ENCODE results near the gene RASSF5. TPM values are rescaled to one million over a fixed set of nuclear protein-coding genes. Genes with fewer than 3 reads are reported as not detected.

RASSF5 gene
- total RNA-seq, 1 experiment from 2014 or later = 0.58 TPM

DNA sequence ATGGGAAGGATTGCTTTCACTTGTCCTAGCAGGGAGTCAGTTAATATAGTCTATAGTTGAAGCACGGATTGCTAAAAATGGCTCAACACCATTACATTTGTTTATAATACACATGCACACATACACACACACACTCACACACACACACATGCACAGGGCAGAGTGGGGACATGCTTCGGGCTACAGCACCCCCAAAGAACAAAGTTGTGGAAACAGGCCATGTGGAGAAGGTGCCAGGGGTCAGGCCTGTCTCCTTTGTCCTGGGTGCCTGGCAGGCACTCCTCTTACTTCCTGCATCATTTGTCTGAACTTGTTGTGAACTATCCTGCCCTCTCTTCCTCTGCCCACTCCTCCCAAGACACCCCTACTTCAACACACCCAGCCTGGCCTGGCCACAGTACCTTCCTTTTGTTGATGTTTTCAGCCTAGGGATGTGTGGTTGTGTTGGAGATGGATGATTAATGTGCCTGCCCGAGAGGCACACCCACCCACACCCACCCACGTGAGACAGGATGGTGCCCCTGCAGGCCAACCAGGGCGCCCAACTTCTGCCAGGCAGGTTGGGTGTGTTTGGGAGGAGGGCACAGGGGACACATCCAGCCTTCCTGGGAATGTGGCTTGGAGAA is 17.5 kb downstream of the RASSF5 start:
- in situ Hi-C loops (cut with HindIII; ENCODE audit: low pct_unique_long_range_greater_than_20kb, low sequenced_read_pairs) = no loop called here
- DNase-seq (ENCODE audit: low read depth, low spot score) = no peak

DNA sequence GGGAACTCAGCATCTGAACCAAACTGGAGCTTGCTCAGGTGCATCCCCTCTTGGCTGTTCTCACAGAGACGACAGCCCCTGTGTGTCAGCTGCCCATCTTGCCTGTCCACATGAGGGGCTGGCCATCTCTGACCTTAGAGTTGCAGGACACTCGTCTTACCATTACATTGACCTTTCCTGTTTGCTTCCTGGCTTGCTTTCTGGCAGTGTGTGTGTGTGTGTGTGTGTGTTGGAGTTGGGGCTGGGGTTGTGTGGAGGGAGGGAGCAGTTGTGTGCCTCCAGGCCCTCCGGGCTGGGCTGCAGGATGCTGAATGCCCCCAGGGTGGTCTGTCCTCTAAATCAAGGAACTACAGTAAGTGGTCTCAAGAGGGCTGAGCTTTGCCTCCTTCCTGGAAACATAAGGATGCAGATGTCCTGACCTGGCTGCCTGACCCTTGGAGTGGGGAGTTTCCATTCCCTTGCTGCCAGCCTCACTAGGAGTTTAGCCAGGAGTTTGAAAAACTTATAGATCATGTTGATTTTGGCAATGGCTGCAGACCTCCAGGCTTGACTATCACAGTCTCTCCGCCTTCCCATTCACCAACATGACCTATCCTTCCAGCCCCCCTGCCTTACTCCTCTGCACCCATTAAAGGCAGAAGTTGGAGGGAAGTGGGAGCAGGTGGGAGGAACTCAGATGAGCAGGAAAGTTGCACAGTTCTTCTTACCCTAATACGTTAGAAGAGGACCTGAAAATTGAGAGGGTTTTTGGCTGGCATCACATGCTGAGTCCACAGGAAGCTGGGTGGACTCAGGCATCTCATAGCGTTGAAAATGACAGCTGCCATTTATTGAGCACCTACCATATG is 19.0 kb downstream of the RASSF5 start:
- no peak for DNase-seq (ENCODE audit: low read depth, low spot score)
- in situ Hi-C loops (cut with HindIII; ENCODE audit: low pct_unique_long_range_greater_than_20kb, low sequenced_read_pairs) = no loop called here

DNA sequence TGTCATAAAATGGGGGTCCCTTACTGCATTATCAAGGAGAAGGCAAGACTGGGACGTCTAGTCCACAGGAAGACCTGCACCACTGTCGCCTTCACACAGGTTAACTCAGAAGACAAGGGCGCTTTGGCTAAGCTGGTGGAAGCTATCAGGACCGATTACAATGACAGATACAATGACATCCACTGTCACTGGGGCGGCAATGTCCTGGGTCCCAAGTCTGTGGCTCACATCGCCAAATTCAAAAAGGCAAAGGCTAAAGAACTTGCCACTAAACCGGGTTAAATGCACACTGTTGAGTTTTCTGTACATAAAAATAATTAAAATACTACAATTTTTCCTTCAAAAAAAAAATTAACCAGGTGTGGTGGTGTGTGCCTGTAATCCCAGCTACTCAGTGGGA is 22.1 kb downstream of the RASSF5 start:
- DNase-seq (ENCODE audit: low read depth, low spot score) = no peak
- in situ Hi-C loops (cut with HindIII; ENCODE audit: low pct_unique_long_range_greater_than_20kb, low sequenced_read_pairs) = no loop called here

DNA sequence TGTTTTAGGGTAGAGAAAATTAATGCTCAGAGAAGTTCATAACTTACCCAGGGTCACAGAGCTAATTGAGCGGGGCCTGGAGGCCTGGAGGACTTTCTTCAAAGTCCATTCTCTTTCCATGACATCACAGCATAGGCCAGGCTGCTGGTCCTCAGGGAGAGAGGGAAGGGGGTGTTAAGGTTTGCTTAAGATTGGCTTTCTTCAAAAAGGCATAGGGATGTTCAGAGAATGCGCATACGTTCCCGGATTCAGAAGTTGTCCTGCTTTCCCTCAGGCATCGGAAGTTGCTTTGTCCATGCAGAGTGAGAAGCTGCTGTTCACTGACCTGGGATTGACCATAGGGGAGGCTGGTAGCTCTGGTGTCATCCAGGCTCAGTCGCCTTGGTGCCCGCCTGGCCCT is 25.0 kb downstream of the RASSF5 start:
- in situ Hi-C loops (cut with HindIII; ENCODE audit: low pct_unique_long_range_greater_than_20kb, low sequenced_read_pairs) = no loop called here
- DNase-seq (ENCODE audit: low read depth, low spot score) = no peak

DNA sequence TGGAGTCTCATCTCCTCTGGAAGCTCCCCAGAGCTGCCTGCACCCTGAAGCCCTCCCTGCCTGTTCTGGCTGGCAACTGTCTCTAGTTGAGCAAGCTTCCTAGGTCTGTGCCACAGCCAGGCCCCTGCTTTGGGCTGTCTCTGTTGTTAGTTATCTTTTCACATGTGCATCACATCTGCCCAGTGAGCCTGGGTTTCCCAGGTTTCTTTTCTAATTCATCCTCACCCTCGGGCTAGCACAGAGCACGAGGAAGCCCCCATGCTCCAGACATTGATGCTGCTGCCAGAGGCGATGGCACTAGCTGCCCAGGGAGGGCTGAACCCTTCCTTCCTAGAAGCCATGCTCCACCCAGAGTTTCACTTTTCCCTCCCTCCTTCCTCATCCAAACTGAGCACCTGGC is 27.2 kb downstream of the RASSF5 start:
- in situ Hi-C loops (cut with HindIII; ENCODE audit: low pct_unique_long_range_greater_than_20kb, low sequenced_read_pairs) = no loop called here
- DNase-seq (ENCODE audit: low read depth, low spot score) = no peak

DNA sequence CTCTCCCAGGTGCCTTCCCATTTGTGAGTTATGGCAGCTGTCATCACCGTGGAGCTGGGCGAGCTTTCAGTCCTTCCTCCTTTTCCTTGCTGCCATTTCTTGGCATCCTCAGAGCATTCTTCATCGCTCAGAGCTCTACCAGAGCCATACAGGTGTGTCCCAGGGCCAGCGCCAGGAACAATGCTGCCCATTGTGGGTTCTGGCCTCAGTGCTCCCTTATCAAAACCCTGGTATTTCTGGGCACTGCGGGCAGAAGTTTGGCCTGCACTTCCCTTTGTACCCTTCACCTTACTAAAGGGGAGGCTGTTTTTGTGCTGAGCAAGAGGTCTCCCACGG is 28.5 kb downstream of the RASSF5 start:
- in situ Hi-C loops (cut with HindIII; ENCODE audit: low pct_unique_long_range_greater_than_20kb, low sequenced_read_pairs) = no loop called here
- no peak for DNase-seq (ENCODE audit: low read depth, low spot score)

DNA sequence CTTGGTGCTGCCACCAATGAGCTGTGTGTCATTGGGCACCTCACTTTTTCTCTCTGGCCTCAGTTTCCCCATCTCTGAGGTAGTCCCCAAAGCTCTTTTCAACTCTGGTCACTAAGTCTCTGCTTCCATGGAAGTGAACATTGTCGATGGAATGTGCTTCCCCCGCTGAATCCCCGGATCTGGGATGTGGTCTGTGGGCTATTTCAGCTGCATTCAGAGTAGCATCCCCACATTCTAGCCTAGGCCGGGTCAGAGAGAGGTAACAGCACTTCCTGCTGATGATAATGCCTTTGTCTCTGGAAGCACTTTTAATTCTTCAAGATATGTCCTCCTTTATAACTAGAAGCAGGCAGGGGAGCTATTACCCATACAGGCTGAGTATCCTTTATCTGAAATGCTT is 29.8 kb downstream of the RASSF5 start:
- in situ Hi-C loops (cut with HindIII; ENCODE audit: low pct_unique_long_range_greater_than_20kb, low sequenced_read_pairs) = no loop called here
- no peak for DNase-seq (ENCODE audit: low read depth, low spot score)

DNA sequence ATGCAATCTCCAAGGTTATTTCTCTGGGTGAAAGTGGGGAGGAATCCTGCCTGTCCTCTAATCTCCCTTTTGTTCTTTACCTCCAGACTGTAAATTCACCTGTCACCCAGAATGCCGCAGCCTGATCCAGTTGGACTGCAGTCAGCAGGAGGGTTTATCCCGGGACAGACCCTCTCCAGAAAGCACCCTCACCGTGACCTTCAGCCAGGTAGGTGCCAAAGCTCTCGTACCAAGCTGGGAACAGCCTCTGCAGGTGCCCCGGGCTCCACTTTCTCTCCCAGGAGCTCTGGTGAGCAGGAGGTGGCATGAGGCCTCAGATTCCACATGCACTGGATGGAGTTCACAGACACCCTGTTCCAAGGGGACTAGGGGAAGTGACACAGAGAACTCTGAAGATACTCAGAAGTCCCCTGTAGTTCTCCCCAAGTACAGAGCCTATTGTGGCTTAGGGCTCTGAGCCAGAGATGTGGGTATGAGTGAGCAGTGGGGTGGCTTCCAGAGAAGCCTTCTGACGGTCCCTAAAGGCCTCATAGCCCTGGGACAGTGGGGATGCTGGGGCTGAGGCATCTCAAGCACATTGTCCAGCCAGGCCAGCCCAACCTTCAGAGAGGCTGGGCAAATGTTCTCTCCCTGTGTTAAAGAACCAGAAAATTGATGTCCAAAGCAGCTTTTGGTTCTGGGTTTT is 30.9 kb downstream of the RASSF5 start:
- in situ Hi-C loops (cut with HindIII; ENCODE audit: low pct_unique_long_range_greater_than_20kb, low sequenced_read_pairs) = no loop called here
- no peak for DNase-seq (ENCODE audit: low read depth, low spot score)

DNA sequence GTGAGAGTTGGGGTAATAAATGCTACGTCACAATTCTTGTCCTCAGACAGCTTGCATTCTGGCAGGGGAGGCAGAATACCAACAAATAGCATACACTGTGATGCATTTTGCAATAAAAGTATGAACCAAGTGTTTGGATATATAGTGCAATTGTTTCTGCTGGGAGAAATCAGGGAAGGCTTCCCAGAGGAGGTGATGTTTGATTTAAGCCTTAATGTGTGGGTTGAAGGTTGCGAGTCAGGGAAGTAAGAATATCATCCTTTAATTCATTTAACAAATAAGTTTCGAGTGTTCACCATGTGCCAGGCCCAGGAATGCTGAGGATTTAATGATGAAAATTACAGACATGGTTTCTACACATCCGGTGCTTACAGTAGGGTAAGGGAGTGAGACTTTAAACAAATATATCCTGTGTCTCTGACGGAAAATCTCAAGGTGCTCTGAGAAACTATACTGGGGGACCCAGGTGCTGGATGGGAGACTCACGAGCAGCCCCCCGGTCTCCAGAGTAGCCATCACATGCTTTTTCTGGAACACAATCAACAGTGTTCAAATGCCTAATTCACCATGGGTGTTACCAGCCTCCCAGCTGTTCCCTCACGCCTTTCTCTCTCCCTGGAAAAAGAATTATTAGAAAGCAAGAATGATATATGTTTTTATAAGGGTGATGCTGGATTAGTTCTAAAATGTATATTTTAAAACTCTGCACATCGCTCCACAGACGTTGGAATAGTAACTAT is 31.7 kb downstream of the RASSF5 start:
- in situ Hi-C loops (cut with HindIII; ENCODE audit: low pct_unique_long_range_greater_than_20kb, low sequenced_read_pairs) = no loop called here

DNA sequence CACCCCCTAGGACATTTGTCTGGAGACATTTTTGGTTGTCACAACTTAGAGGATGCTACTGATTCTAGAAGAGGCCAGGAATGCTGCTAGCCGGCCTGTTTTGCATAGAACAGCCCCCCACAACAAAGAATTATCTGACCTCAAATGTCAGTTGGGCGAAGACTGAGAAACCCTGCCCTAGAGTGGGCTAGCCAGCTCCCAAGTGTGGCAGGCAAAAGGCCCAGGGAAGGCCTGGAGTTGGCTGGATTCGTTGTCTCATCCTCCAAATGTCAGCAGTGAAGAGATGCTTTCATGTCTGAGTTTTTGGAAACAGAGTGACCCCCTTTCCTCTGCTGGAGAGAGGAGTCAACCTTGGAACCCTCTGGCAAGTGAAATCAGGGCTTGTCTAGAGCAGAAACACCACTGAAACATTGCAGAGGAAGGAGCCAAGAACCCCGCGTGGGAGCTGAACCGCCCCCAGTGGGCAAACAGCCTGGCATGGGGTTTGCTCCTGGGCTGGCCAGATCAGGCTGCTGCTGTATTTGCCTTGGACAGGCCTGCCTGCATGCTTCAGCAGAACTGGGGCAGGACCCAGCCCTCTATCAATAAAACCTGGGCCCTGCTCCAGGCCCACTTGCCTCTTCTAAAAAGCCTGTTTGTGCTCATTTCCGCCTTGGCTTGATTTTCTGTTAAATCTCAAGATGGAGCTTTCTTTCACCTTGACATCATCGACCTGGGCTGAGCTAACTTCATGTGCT is 32.9 kb downstream of the RASSF5 start:
- in situ Hi-C loops (cut with HindIII; ENCODE audit: low pct_unique_long_range_greater_than_20kb, low sequenced_read_pairs) = no loop called here
- no peak for DNase-seq (ENCODE audit: low read depth, low spot score)

More for the DNA sequence above, 31.7 kb downstream of the RASSF5 start:
- no peak for DNase-seq (ENCODE audit: low read depth, low spot score)

DNA sequence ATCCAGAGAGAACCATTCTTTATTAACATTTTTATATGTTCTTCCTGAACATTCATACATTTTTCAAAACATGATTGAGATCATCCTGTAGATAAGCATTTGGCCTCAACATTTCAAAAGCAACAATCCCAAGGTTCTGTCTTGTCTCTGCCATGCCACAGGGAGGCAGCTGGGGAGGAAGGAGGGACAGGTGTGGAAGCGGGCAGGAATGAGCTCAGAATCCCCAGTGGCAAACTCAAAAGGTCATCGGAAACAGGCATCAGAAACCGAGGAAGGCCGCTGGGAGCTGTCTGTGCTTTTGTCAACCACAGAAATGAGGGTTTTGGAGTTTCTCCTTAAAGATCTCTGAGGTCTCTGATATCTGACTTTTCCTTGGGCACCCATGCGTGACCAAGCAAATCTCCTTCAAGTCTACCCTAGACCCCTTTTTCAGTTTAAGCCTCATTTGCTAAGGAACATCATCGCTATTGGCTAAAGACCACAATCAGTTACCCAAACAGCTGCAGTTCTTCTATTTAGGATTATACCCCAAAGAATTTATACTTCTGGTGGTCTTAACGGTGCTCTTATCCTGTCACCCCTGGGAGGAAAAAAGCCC is 34.0 kb downstream of the RASSF5 start:
- in situ Hi-C loops (cut with HindIII; ENCODE audit: low pct_unique_long_range_greater_than_20kb, low sequenced_read_pairs) = no loop called here
- no peak for DNase-seq (ENCODE audit: low read depth, low spot score)

DNA sequence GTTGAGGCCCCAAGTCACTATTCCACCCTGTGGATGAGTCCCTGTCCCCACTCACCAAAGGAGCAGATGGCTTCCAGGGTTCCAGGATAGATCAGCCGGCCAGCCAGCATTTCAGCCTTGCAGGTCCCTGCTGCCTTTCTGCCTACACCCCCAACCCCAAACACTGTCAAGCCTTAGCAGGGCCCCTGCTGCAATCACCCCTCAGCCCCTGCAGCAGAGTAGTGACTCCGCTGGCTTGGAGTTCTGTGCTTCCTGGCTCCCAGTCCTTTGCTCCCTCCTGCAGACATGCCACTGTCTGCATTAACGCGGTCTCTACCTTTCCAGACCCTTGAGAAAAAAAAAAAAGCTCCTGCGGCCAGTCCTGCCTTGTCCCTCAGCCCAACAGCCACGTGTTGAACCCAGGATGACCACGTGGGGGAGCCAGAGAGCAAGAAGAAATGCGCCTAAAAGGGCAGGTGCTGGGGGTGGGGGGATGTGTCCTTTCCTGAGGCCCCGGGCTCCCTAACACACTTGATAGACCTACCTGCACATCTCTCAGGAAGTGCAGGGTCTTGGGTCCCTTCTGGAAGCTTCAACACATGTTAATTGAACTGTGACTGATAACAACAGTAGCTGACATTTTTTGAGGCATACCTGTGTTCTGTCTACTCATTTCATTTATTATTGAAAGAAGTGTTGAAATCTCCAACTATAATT is 37.4 kb downstream of the RASSF5 start:
- peak; percentile 81 for DNase-seq (ENCODE audit: low read depth, low spot score)
- in situ Hi-C loops (cut with HindIII; ENCODE audit: low pct_unique_long_range_greater_than_20kb, low sequenced_read_pairs) = no loop called here

DNA sequence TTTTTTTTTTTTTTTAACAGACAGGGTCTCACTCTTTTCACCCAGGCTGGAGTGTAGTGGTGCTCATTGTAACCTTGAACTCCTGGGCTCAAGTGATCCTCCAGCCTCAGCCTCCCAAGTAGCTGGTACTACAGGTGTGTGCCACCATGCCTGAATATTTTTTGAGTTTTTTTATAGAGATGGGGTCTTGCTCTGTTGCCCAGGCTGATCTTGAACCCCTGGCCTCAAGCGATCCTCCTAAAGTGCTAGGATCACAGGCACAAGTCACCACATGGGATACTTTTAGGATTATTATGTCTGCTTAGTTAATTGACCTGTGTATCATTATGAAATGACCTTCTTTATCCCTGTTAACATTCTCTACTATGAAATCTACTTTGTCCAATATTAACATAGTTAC is 38.0 kb downstream of the RASSF5 start:
- in situ Hi-C loops (cut with HindIII; ENCODE audit: low pct_unique_long_range_greater_than_20kb, low sequenced_read_pairs) = no loop called here

DNA sequence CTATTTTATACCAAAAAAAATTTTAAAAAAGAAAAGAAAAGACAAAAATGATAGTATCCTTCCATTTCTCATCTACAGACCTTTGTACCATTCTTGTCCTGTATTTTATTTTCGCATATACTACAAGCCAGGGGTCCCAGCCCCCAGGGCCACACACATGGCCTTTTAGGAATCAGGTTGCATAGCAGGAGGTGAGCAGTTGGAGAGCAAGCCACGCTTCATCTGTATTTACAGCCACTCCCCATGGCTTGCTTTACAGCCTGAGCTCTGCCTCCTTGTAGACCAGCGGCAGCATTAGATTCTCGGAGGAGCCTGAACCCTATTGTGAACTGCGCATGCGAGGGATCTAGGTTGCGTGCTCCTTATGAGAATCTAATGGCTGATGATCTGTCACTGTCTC is 39.8 kb downstream of the RASSF5 start:
- in situ Hi-C loops (cut with HindIII; ENCODE audit: low pct_unique_long_range_greater_than_20kb, low sequenced_read_pairs) = no loop called here
- DNase-seq (ENCODE audit: low read depth, low spot score) = no peak

More for the DNA sequence above, 38.0 kb downstream of the RASSF5 start:
- DNase-seq (ENCODE audit: low read depth, low spot score) = no peak

DNA sequence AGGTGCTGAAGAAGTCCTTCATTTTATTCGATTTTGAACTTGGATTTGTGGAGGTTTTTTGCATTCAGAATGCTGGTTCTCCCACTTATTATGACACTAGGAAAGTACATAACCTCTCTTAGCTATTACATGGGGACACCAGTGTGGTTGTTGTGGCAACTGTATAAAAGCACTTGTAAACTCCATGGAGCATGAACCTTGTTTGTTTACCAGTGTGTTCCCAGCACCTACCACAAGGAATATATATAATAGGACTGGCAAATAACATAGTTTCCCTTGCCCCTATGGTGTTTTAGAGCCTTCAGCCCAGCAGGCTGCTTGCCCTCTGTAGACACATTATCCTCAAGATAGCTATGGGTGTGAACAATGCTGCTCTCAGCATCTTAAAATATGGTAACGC is 43.1 kb downstream of the RASSF5 start:
- in situ Hi-C loops (cut with HindIII; ENCODE audit: low pct_unique_long_range_greater_than_20kb, low sequenced_read_pairs) = no loop called here
- DNase-seq (ENCODE audit: low read depth, low spot score) = no peak

DNA sequence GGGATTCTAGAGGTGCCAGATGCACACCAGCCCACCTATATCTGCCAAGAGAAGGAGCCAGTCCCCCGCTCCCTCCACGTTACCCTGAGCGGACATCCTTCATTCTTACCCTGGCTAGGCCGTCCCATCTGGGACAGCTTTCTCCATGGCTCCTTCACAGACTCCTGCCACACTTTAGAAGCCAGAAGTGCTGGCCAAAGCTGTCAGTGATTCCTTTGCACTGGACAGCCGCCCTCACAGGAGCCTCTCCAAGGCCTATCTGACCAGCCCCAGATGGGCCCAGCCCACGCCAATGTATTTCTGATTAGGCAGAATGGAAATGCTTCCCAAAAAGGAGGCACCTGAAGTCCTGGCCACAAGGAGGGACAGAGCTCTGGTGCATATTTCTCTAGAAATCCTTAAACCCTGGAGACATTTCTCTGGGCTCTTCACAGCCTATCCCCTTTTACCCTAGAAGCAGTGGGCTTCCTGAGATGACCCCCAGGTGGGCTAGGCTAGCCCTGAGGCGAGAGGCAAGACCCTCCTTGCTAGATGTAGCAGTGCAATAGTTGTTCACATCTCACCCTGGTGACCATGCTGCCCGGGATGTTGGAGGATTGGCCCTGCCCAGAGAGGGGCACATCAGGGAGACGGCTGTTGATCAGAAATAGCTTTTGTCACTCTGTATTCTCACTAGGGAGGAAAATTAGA is 44.1 kb downstream of the RASSF5 start:
- no peak for DNase-seq (ENCODE audit: low read depth, low spot score)
- in situ Hi-C loops (cut with HindIII; ENCODE audit: low pct_unique_long_range_greater_than_20kb, low sequenced_read_pairs) = no loop called here

Measured in SK-MEL-5 (cell line).